ENCODE data around the gene NPPC. TPM values are rescaled to one million over a fixed set of nuclear protein-coding genes. Genes with fewer than 3 reads are reported as not detected.
"Not testable (repeated sequence)": the region's sequence is repeated elsewhere in the genome, so short reads cannot be mapped to it uniquely, and the experiment has no call there.

The NPPC gene
- total and polyA plus RNA-seq, 2 of the 8 experiments (the other 6 are each of a cell fraction or from before 2014, with no cell fraction given) = 1.3 to 4.7 TPM

- H2BK12ac ChIP-seq (ENCODE audit: low read depth, low read length); H3K4me3 ChIP-seq (ENCODE audit: extremely low read depth in 1 of 4, insufficient read depth in 2 of 4, low read depth in 3 of 4, low read length in 4 of 4); H3K23me2 ChIP-seq (ENCODE audit: low read depth, low read length); H3K27me3 ChIP-seq (replicated peaks in 1 of 4; ENCODE audit: control insufficient read depth in 3 of 4, extremely low read depth in 1 of 4, insufficient read depth in 3 of 4, low read length in 3 of 4); H4K20me1 ChIP-seq (replicated peaks in 1 of 2; ENCODE audit: control insufficient read depth in 1 of 2, insufficient read depth in 2 of 2, low read length in 2 of 2); H3K18ac ChIP-seq (ENCODE audit: extremely low read depth, low read length); H4K8ac ChIP-seq (ENCODE audit: extremely low read depth, insufficient read depth, low read length); H3K79me1 ChIP-seq (ENCODE audit: low read depth, low read length); H2BK5ac ChIP-seq (ENCODE audit: low read depth, low read length); H3K27ac ChIP-seq (ENCODE audit: low read depth, low read length); H4K91ac ChIP-seq (replicated peaks; ENCODE audit: insufficient read length, low read length); H2AFZ ChIP-seq (ENCODE audit: low read length); H2BK120ac ChIP-seq (replicated peaks; ENCODE audit: low read depth, low read length); H2BK20ac ChIP-seq (ENCODE audit: low read length); DNase-seq (ENCODE audit: low read depth in 1 of 2, low spot score in 2 of 2); H3K56ac ChIP-seq (replicated peaks; ENCODE audit: insufficient read length, low read depth, low read length); H3K9ac ChIP-seq (replicated peaks in 1 of 4; ENCODE audit: extremely low read depth in 1 of 4, low read depth in 3 of 4, low read length in 3 of 4); H2BK15ac ChIP-seq (ENCODE audit: low read length); H4K5ac ChIP-seq (ENCODE audit: insufficient read length, low read depth, low read length); H3K79me2 ChIP-seq (ENCODE audit: control insufficient read depth in 1 of 2, insufficient read depth in 2 of 2, low read length in 2 of 2); H3K23ac ChIP-seq (ENCODE audit: insufficient read length); POLR2A ChIA-PET (ENCODE audit: partially characterized antibody); H3K4me1 ChIP-seq (replicated peaks in 1 of 4; ENCODE audit: control insufficient read depth in 3 of 4, insufficient read depth in 4 of 4, low read length in 3 of 4); H3K4ac ChIP-seq (replicated peaks; ENCODE audit: insufficient read length, low read depth, low read length); FAIRE-seq; H3K36me3 ChIP-seq (ENCODE audit: control insufficient read depth in 2 of 4, insufficient read depth in 4 of 4, low read length in 3 of 4); H3K14ac ChIP-seq (ENCODE audit: insufficient read length); H2AK5ac ChIP-seq (ENCODE audit: low read depth, low read length); H3K9me3 ChIP-seq (ENCODE audit: insufficient read depth in 2 of 2, low read depth in 1 of 2, low read length in 1 of 2); H3K4me2 ChIP-seq (ENCODE audit: insufficient read depth in 1 of 2, low read depth in 2 of 2, low read length in 2 of 2): not testable (repeated sequence)
- 94% methylated on average over 5 of the region's 7 CpGs; no CpG with 5 or more reads in 1 of the 2 experiments for WGBS, 2 experiments (ENCODE audit: extremely low coverage in 1 of 2, insufficient coverage in 1 of 2, insufficient read length in 1 of 2, insufficient replicate concordance in 2 of 2, low coverage in 1 of 2, low lambda C conversion rate in 2 of 2, missing lambda C conversion rate in 1 of 2)
- CTCF ChIA-PET (ENCODE audit: partially characterized antibody) = interaction anchor here (1.0 to 4.5 kb wide), 6 partner anchors 9 to 537 kb away, joined by 3 to 26 read pairs (median 8); no protein-coding TSS in a partner anchor
Measured at GRCh38 chr2:231910161-231910560, 16.0 kb downstream of the NPPC start.

All from H1 (cell line).